Liver (tissue), 9 donors: ENCODE results near the gene SUGT1. TPM values are rescaled to one million over a fixed set of nuclear protein-coding genes. Genes with fewer than 3 reads are reported as not detected.
"Not testable (repeated sequence)": the region's sequence is repeated elsewhere in the genome, so short reads cannot be mapped to it uniquely, and the experiment has no call there.

ENCODE experiments used
- DNase-seq: peaks from one replicate; pipeline ENCODE4 v3.0.0-alpha.2; 2017; ENCODE audit warnings: low spot score
- H3K27ac ChIP-seq, 2 donors: one replicate each; pipeline ENCODE4 v1.7.0; 2013; ENCODE audit warnings: inconsistent platforms in 2 of 2, low read length in 2 of 2, control low read depth in 1 of 2, low read depth in 1 of 2, mild to moderate bottlenecking in 1 of 2
- H3K27me3 ChIP-seq, 4 donors: one replicate each; pipeline versions ENCODE4 v1.6.1 to v1.7.0; 2013; ENCODE audit warnings: low read length in 3 of 4, inconsistent platforms in 1 of 4, mild to moderate bottlenecking in 1 of 4, moderate library complexity in 1 of 4; ENCODE audit not compliant: control insufficient read depth in 4 of 4, insufficient read depth in 4 of 4
- H3K36me3 ChIP-seq, 4 donors: one replicate each; pipeline versions ENCODE4 v1.6.1 to v1.7.0; 2013; ENCODE audit warnings: low read length in 3 of 4, mild to moderate bottlenecking in 3 of 4, low read depth in 1 of 4, moderate library complexity in 1 of 4; ENCODE audit not compliant: control insufficient read depth in 4 of 4, insufficient read depth in 3 of 4
- H3K4me1 ChIP-seq, 4 donors: one replicate each; pipeline versions ENCODE4 v1.6.1 to v1.7.0; 2013; ENCODE audit warnings: low read length in 3 of 4, mild to moderate bottlenecking in 3 of 4, moderate library complexity in 1 of 4; ENCODE audit not compliant: control insufficient read depth in 4 of 4, insufficient read depth in 4 of 4
- H3K4me3 ChIP-seq, 3 donors: one replicate each; pipeline versions ENCODE4 v1.6.1 to v1.7.0; 2013; ENCODE audit warnings: low read length in 3 of 3, control low read depth in 1 of 3, low read depth in 1 of 3, mild to moderate bottlenecking in 1 of 3
- H3K9ac ChIP-seq, 2 donors: one replicate each; pipeline ENCODE4 v1.7.0; 2013; ENCODE audit warnings: low read length in 2 of 2, mild to moderate bottlenecking in 2 of 2, moderate library complexity in 2 of 2, control low read depth in 1 of 2, low read depth in 1 of 2
- H3K9me3 ChIP-seq, 4 donors: one replicate each; pipeline versions ENCODE4 v1.6.1 to v1.7.0; 2013; ENCODE audit warnings: low read length in 3 of 4; ENCODE audit not compliant: control insufficient read depth in 4 of 4
- CTCF ChIP-seq: fragments of 150-350 bp; IDR thresholded peaks from 2 replicates; pipeline ENCODE4 v1.5.1; 2017; ENCODE audit warnings: improper control_type of control experiment, low read depth, low read length; ENCODE audit not compliant: missing input control
- RAD21 ChIP-seq, 2 donors: IDR thresholded peaks; 2 replicates each; pipeline ENCODE4 v1.6.1; 2016; ENCODE audit warnings: antibody characterized with exemption in 2 of 2, mild to moderate bottlenecking in 2 of 2
- RXRA ChIP-seq, 2 donors: IDR thresholded peaks; 2 replicates each; pipeline ENCODE4 v1.6.1; 2017 to 2018; ENCODE audit warnings: antibody characterized with exemption in 2 of 2, mild to moderate bottlenecking in 1 of 2
- YY1 ChIP-seq: IDR thresholded peaks from 2 replicates; pipeline ENCODE4 v1.6.1; 2016; ENCODE audit warnings: antibody characterized with exemption, mild to moderate bottlenecking
- WGBS: extraction: QIAGEN DNeasy Blood & Tissue Kit; methylation state at CpG from one replicate; pipeline ENCODE4 v1.1.7; 2013; 5-methylcytosine and 5-hydroxymethylcytosine counted together
- polyA plus RNA-seq, 2 donors: library from polyadenylated mRNA; stranded (reverse) in 1 of 2; unstranded in 1 of 2; fragments of 200-250 nt in 1 of 2; fragments of >200 nt in 1 of 2; fragmentation: Nextera tagmentation in 1 of 2; extraction: Ambion mirVana in 1 of 2; gene quantifications; one replicate each; pipeline versions ENCODE4 v1.2.1 to v1.2.3, GENCODE V29; 2013 to 2015
- total RNA-seq, 2 donors: library from RNA; depleted of rRNA; stranded (reverse); fragments of >200 nt; gene quantifications; one replicate each; pipeline ENCODE4 v1.2.3, GENCODE V29; 2014
- TF ChIP-seq, protein P1 (sequence below): IDR thresholded peaks from 2 replicates; pipeline ENCODE4 v1.6.1; 2016; ENCODE audit warnings: antibody characterized with exemption, mild to moderate bottlenecking
- donor health status: healthy.
- donor health status: healthy.
- donor health status: healthy.
- donor health status: healthy.
- donor health status: healthy.

Gene SUGT1
- total and polyA plus RNA-seq, 4 donors: 15.5 to 24.9 (median 20.8) TPM

GRCh38 chr13:52603316-52603715, 49.3 kb upstream of the SUGT1 start:
- not testable (repeated sequence) for H3K4me3 ChIP-seq, H3K27me3 ChIP-seq, DNase-seq, H3K9ac ChIP-seq, H3K9me3 ChIP-seq, H3K36me3 ChIP-seq, H3K4me1 ChIP-seq, H3K27ac ChIP-seq
- WGBS: 46% methylated on average over 2 of the region's 4 CpGs
- peak; percentile 36 for TF ChIP-seq YY1
- TF ChIP-seq RXRA (IDR thresholded peaks at IDR 0.05): peak; percentile 38 to 43

GRCh38 chr13:52606126-52606525, 46.5 kb upstream of the SUGT1 start:
- not testable (repeated sequence) for H3K4me1 ChIP-seq, H3K9ac ChIP-seq, H3K36me3 ChIP-seq, H3K27ac ChIP-seq, H3K27me3 ChIP-seq, DNase-seq, H3K4me3 ChIP-seq, H3K9me3 ChIP-seq
- WGBS: 81% methylated on average over 6 of the region's 6 CpGs

- 36% methylated on average over 1 of the region's 1 CpG for WGBS
- not testable (repeated sequence) for H3K4me1 ChIP-seq, H3K27ac ChIP-seq, H3K4me3 ChIP-seq, H3K27me3 ChIP-seq, H3K9ac ChIP-seq, H3K36me3 ChIP-seq, DNase-seq, H3K9me3 ChIP-seq
Observed at GRCh38 chr13:52606795-52607194, 45.8 kb upstream of the SUGT1 start.

DNA sequence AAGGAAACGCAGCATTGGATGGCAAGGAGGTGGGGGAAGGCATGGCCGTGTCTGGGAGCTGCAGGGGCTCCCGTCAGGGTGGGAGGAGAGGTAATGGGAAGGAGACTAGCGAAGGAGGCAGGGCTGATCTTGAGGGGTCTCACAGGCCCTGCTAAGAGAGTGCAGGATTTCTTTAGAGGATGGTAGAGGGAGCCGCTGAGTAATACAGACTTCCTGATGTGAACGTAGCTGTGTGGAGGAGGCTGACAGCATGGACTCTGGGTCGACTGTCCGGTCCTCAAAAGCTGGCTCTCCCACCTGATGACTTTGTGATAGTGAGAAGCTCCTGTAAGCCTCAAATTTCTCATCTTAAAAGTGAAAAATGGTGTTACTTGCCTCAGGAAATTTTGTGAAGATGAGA, 44.5 kb upstream of the SUGT1 start:
- H3K36me3 ChIP-seq, H3K4me3 ChIP-seq, H3K9ac ChIP-seq, H3K27me3 ChIP-seq, DNase-seq, H3K9me3 ChIP-seq, H3K4me1 ChIP-seq, H3K27ac ChIP-seq: not testable (repeated sequence)
- 56% methylated on average over 8 of the region's 8 CpGs for WGBS

DNA sequence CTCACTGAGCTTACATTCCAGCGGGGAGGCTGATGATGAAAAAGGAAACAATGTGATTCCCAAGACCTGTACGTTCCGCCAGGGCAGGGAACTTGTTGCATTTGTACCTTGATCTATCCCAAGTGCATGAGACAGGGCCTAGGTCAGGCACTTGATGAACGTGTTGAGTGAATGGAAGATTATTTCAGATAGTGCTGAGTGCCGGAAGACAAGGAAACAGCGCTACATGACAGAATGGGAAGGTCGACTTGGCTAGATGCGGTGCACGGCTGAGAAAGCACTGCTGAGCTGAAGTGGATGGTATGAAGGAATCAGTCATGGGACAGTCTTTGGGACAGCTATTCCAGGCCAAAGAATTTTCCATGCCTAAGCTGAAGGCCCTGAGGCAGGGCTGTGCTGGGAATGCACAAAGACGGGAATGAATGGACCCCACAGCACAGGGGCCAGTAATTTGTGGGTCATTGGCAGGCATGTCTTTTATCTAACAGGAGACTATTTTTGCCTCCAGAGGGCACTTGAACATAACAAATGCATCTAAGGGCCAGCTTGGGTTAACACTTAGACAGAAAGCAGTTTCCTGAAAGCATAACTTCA, 43.5 kb upstream of the SUGT1 start:
- H3K36me3 ChIP-seq, DNase-seq, H3K9ac ChIP-seq, H3K27ac ChIP-seq, H3K9me3 ChIP-seq, H3K4me1 ChIP-seq, H3K4me3 ChIP-seq, H3K27me3 ChIP-seq: not testable (repeated sequence)
- TF ChIP-seq, protein P1, sequence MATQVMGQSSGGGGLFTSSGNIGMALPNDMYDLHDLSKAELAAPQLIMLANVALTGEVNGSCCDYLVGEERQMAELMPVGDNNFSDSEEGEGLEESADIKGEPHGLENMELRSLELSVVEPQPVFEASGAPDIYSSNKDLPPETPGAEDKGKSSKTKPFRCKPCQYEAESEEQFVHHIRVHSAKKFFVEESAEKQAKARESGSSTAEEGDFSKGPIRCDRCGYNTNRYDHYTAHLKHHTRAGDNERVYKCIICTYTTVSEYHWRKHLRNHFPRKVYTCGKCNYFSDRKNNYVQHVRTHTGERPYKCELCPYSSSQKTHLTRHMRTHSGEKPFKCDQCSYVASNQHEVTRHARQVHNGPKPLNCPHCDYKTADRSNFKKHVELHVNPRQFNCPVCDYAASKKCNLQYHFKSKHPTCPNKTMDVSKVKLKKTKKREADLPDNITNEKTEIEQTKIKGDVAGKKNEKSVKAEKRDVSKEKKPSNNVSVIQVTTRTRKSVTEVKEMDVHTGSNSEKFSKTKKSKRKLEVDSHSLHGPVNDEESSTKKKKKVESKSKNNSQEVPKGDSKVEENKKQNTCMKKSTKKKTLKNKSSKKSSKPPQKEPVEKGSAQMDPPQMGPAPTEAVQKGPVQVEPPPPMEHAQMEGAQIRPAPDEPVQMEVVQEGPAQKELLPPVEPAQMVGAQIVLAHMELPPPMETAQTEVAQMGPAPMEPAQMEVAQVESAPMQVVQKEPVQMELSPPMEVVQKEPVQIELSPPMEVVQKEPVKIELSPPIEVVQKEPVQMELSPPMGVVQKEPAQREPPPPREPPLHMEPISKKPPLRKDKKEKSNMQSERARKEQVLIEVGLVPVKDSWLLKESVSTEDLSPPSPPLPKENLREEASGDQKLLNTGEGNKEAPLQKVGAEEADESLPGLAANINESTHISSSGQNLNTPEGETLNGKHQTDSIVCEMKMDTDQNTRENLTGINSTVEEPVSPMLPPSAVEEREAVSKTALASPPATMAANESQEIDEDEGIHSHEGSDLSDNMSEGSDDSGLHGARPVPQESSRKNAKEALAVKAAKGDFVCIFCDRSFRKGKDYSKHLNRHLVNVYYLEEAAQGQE: peak; percentile 15
- TF ChIP-seq RAD21 (IDR thresholded peaks at IDR 0.05) (peak; percentile 75 to 77), CTCF (peak; percentile 36)
- WGBS: 55% methylated on average over 10 of the region's 10 CpGs

DNA sequence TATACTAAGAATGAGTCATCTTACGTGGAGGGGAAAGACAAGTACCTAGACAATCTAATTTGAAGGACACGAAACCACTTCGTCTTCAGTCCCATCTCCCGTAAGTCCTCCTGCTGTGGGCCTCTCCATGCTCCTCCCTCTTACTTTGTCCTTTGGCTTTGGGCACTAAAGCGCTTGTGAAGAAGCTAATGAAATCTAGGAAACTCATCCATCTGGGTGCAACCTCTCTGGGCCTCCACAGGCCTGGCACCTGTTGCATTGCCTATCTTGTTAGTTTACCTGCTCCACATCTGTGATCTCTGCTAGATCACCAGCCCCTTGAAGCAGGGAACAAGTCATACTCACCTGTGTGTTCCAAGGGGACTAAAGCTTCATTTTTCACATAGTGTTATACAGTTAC, 42.5 kb upstream of the SUGT1 start:
- H3K27ac ChIP-seq, H3K9ac ChIP-seq, DNase-seq, H3K4me1 ChIP-seq, H3K4me3 ChIP-seq, H3K9me3 ChIP-seq, H3K36me3 ChIP-seq, H3K27me3 ChIP-seq: not testable (repeated sequence)
- 92% methylated on average over 5 of the region's 5 CpGs for WGBS
